A549 (cell line): ENCODE data around the gene DNMT3A. TPM values are rescaled to one million over a fixed set of nuclear protein-coding genes. Genes with fewer than 3 reads are reported as not detected.

ENCODE experiments used
- ATAC-seq, 2 experiments: fragments of 200-7000 bp in 1 of 2; fragments of >200 bp in 1 of 2; cut with Nextera tagmentation in 1 of 2; cut with Tn5 transposase in 1 of 2; 3 replicates each; pipeline versions ENCODE4 v1.8.0 to v1.9.1; 2018 to 2020; ENCODE audit warnings: mild to moderate bottlenecking in 1 of 2, moderate library complexity in 1 of 2
- CTCF ChIA-PET: fragments of 300-600 bp; sonication (Branson Sonifier 250); formaldehyde crosslinking; extraction: SDS; loops from one replicate; lab custom pipeline; 2021; ENCODE audit warnings: antibody characterized with exemption, inconsistent platforms; lab: Yijun Ruan, JAX
- POLR2A ChIA-PET: fragments of 350-600 bp; formaldehyde crosslinking; extraction: SDS; loops from one replicate; lab custom pipeline; 2021; ENCODE audit warnings: antibody characterized with exemption, inconsistent platforms; lab: Yijun Ruan, JAX
- DNase-seq, 2 experiments: peaks; one replicate each; pipeline versions ENCODE4 v3.0.0 to v3.0.0-alpha.2; 2011 to 2016; ENCODE audit warnings: low read depth in 1 of 2, low spot score in 1 of 2
- FAIRE-seq: peaks from 2 replicates; lab custom pipeline; 2011; peaks lifted over from hg19 to GRCh38; lab: Jason Lieb, UNC
- H3K27ac ChIP-seq, 2 experiments: fragments of >200 bp; sonication (Bioruptor Twin); formaldehyde crosslinking; 3 replicates each; pipeline ENCODE4 v1.5.1; 2016 to 2017
- H3K4me1 ChIP-seq: fragments of >200 bp; sonication (Bioruptor Twin); formaldehyde crosslinking; 3 replicates; pipeline ENCODE4 v1.6.1; 2016
- H3K4me2 ChIP-seq: fragments of >200 bp; sonication (Bioruptor Twin); formaldehyde crosslinking; 3 replicates; pipeline ENCODE4 v1.6.1; 2016
- H3K4me3 ChIP-seq: fragments of >200 bp; sonication (Bioruptor Twin); formaldehyde crosslinking; 3 replicates; pipeline ENCODE4 v1.5.1; 2016
- H3K9me3 ChIP-seq: fragments of >200 bp; sonication (Bioruptor Twin); formaldehyde crosslinking; 3 replicates; pipeline ENCODE4 v1.6.1; 2016
- CBX2 ChIP-seq: fragments of 200-600 bp; sonication (generic); IDR thresholded peaks from 2 replicates; pipeline ENCODE4 v1.6.1; 2016; ENCODE audit warnings: low read depth, mild to moderate bottlenecking, borderline replicate concordance
- CBX8 ChIP-seq: fragments of 200-600 bp; sonication (generic); IDR thresholded peaks from 2 replicates; pipeline ENCODE4 v1.6.1; 2016
- CEBPB ChIP-seq, 2 experiments: fragments of >200 bp in 1 of 2; sonication (Bioruptor Twin) in 1 of 2; formaldehyde crosslinking in 1 of 2; IDR thresholded peaks; 2 replicates each; pipeline ENCODE4 v1.6.1; 2012 to 2016
- EHMT2 ChIP-seq: fragments of 200-600 bp; sonication (generic); IDR thresholded peaks from 2 replicates; pipeline ENCODE4 v1.6.1; 2016; ENCODE audit warnings: antibody characterized with exemption, low read depth, mild to moderate bottlenecking, moderate library complexity
- ESRRA ChIP-seq: fragments of 150-350 bp; IDR thresholded peaks from 2 replicates; pipeline ENCODE4 v1.6.1; 2014; ENCODE audit warnings: mild to moderate bottlenecking, low read length, borderline replicate concordance
- FOSB ChIP-seq: fragments of 250-450 bp; sonication (Bioruptor Pico); IDR thresholded peaks from 2 replicates; pipeline ENCODE4 v1.5.0; 2020; ENCODE audit warnings: mild to moderate bottlenecking, moderate library complexity
- FOXS1 ChIP-seq: fragments of 250-450 bp; sonication (Bioruptor Pico); IDR thresholded peaks from 2 replicates; pipeline ENCODE4 v1.5.0; 2020; ENCODE audit warnings: mild to moderate bottlenecking, moderate library complexity
- HOXB13 ChIP-seq: fragments of 250-450 bp; sonication (Bioruptor Pico); IDR thresholded peaks from 2 replicates; pipeline ENCODE4 v1.5.0; 2020; ENCODE audit warnings: low read depth, mild to moderate bottlenecking, moderate library complexity
- HOXB5 ChIP-seq: fragments of 250-450 bp; sonication (Bioruptor Pico); IDR thresholded peaks from 2 replicates; pipeline ENCODE4 v1.5.0; 2020; ENCODE audit warnings: mild to moderate bottlenecking, moderate library complexity
- JUN ChIP-seq, 2 experiments: fragments of >200 bp; sonication (Bioruptor Twin); formaldehyde crosslinking; IDR thresholded peaks; 2 replicates in 1 of 2; 3 replicates in 1 of 2; pipeline ENCODE4 v1.6.1; 2016 to 2017
- JUNB ChIP-seq: fragments of >200 bp; sonication (Bioruptor Twin); formaldehyde crosslinking; IDR thresholded peaks from 2 replicates; pipeline ENCODE4 v1.6.1; 2016
- KDM1A ChIP-seq: fragments of 200-600 bp; sonication (generic); IDR thresholded peaks from 2 replicates; pipeline ENCODE4 v1.6.1; 2016; ENCODE audit warnings: low read depth, mild to moderate bottlenecking
- NFE2L2 ChIP-seq: fragments of 150-350 bp; conservative IDR thresholded peaks from 2 replicates; pipeline ENCODE4 v1.6.1; 2014; ENCODE audit warnings: low read length
- NR3C1 ChIP-seq: fragments of >200 bp; sonication (Bioruptor Twin); formaldehyde crosslinking; IDR thresholded peaks from 3 replicates; pipeline ENCODE4 v1.6.1; 2017
- PHF8 ChIP-seq: fragments of 200-600 bp; sonication (generic); IDR thresholded peaks from 2 replicates; pipeline ENCODE4 v1.6.1; 2016; ENCODE audit warnings: low read depth, mild to moderate bottlenecking, antibody characterized with exemption, moderate library complexity, borderline replicate concordance
- POLR2A ChIP-seq: IDR thresholded peaks from 2 replicates; pipeline ENCODE4 v1.6.1; 2012; ENCODE audit warnings: mild to moderate bottlenecking, low read length
- RCOR1 ChIP-seq: fragments of 150-350 bp; IDR thresholded peaks from 2 replicates; pipeline ENCODE4 v1.6.1; 2014; ENCODE audit warnings: antibody characterized with exemption, low read length, low read depth
- RFX5 ChIP-seq: fragments of 450-650 bp; IDR thresholded peaks from 2 replicates; pipeline ENCODE4 v1.7.1; 2014; ENCODE audit warnings: antibody characterized with exemption, mild to moderate bottlenecking, moderate library complexity
- SMC3 ChIP-seq: fragments of >200 bp; sonication (Bioruptor Twin); formaldehyde crosslinking; IDR thresholded peaks from 3 replicates; pipeline ENCODE4 v1.6.1; 2018; ENCODE audit warnings: inconsistent platforms
- SREBF2 ChIP-seq: fragments of 450-650 bp; IDR thresholded peaks from 2 replicates; pipeline ENCODE4 v1.6.1; 2014; ENCODE audit warnings: mild to moderate bottlenecking, moderate library complexity
- WGBS: methylation state at CpG from one replicate; pipeline ENCODE4 v1.1.6; 2017; ENCODE audit errors: missing lambda C conversion rate; 5-methylcytosine and 5-hydroxymethylcytosine counted together
- polyA plus RNA-seq, 4 experiments: library from polyadenylated mRNA; depleted of rRNA in 3 of 4; stranded (reverse); fragments of >200 nt; fragmentation: RNase III in 1 of 4; extraction: RNeasy Plus Mini Kit Qiagen cat#74134 plus additional on column Dnase treatment in 1 of 4; gene quantifications; 2 replicates in 3 of 4; 3 replicates in 1 of 4; pipeline ENCODE4 v1.2.3, GENCODE V29; 2011 to 2017
- TF ChIP-seq, protein P1 (sequence below): fragments of >200 bp; sonication (Bioruptor Twin); formaldehyde crosslinking; IDR thresholded peaks from 3 replicates; pipeline ENCODE4 v1.5.1; 2016
- TF ChIP-seq, protein P2 (sequence below): fragments of 150-350 bp; IDR thresholded peaks from 2 replicates; pipeline ENCODE4 v1.6.1; 2014; ENCODE audit warnings: low read depth, mild to moderate bottlenecking, low read length
- TF ChIP-seq, protein P3 (sequence below): fragments of >200 bp; sonication (Bioruptor Twin); formaldehyde crosslinking; IDR thresholded peaks from 2 replicates; pipeline ENCODE4 v1.6.1; 2016
- TF ChIP-seq, protein P4 (sequence below): fragments of 200-600 bp; sonication (generic); IDR thresholded peaks from 2 replicates; pipeline ENCODE4 v1.6.1; 2016; ENCODE audit warnings: antibody characterized with exemption, mild to moderate bottlenecking, moderate library complexity

Gene DNMT3A
- polyA plus RNA-seq, 2 of the 4 experiments (the other 2 are of a cell fraction), result 4.4 to 11.9 TPM

DNA sequence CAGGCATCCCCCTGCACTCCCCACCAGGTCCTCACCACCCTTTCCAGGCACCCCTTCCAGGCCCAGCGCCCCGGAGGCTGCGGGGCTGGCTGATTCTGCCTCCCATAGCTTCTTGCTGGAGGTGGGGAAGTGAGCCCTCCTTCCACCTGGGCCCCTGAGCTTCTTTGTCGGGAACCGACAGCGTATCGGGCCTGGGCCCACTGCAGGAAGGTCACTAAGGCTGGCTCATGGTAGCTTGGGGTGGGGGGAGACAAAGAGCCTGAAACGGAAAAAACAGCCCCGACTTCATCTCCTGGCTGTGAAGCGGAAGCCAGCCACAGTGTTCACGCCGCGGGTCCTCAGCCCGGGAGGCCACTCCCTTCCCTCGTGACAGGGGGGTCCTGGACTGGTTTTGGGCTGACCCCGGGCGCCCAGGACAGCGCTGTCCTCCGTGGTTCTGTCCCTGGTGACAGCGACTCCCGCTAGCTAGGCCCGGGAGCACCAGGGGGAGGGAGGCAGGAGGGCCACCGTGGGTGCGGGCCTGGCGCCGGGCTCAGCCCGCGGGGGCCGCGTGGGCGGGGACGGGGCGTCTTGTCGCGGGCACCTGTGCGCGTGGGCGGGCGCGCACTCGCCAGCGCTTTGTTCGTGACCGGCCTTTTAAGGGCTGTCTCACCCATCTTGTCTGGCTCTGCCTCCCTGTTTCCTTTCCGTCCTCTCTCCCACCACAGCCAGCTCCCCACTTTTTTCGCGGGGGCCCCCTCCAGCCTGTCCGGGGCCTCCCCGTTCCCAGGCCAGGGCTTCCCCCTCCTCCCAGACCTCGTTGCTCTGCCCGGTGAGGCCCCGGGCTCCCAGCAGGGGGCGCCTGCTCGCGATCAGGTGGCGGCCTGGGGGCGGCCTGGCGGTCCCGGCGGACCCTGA, 64.9 kb downstream of the DNMT3A start (continued):
- TF ChIP-seq JUNB, result no peak

DNA sequence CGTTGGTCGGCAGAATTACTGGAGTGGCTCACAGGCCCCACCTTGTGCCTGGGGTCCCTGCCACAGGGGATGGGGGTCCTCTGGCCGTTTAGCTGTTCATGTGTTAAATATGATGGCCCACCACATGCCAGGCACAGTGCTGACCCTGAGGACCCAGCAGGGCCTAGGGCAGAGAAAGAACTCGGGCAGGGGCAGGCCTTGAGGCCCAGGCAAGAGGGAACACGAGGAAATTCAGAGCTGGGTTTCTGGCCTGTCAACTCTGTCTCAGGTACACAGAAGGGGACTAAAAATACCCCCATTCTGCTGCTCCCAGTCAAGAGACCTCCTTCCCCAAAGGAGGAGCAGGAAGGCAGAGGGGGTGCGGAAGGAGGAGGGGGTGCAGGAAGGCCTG, 66.2 kb downstream of the DNMT3A start:
- CTCF ChIA-PET, result interaction anchor here (2.2 to 2.5 kb wide), 3 partner anchors 9 to 103 kb away, joined by 5 to 13 read pairs (median 9); no protein-coding TSS in a partner anchor
- DNase-seq (no peak), FAIRE-seq (no peak), ATAC-seq (no peak)
- WGBS, result 81% methylated on average over 6 of the region's 6 CpGs
- no peaks in the 10 kb centered on the region for H3K9me3 ChIP-seq
- no peak overlapping the region for H3K27ac ChIP-seq
- POLR2A ChIA-PET, result no interaction called here
- no peak overlapping the region for H3K4me2 ChIP-seq
- TF ChIP-seq ESRRA, result no peak
- TF ChIP-seq FOSB (CRISPR knock-in tag), result no peak
- no peak for TF ChIP-seq NR3C1
- TF ChIP-seq HOXB5 (CRISPR knock-in tag), result no peak
- no peak for TF ChIP-seq RFX5
- no peak for TF ChIP-seq NFE2L2
- no peak for TF ChIP-seq HOXB13 (CRISPR knock-in tag)
- TF ChIP-seq, protein P1, sequence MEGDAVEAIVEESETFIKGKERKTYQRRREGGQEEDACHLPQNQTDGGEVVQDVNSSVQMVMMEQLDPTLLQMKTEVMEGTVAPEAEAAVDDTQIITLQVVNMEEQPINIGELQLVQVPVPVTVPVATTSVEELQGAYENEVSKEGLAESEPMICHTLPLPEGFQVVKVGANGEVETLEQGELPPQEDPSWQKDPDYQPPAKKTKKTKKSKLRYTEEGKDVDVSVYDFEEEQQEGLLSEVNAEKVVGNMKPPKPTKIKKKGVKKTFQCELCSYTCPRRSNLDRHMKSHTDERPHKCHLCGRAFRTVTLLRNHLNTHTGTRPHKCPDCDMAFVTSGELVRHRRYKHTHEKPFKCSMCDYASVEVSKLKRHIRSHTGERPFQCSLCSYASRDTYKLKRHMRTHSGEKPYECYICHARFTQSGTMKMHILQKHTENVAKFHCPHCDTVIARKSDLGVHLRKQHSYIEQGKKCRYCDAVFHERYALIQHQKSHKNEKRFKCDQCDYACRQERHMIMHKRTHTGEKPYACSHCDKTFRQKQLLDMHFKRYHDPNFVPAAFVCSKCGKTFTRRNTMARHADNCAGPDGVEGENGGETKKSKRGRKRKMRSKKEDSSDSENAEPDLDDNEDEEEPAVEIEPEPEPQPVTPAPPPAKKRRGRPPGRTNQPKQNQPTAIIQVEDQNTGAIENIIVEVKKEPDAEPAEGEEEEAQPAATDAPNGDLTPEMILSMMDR, result no peak
- TF ChIP-seq KDM1A, result no peak
- no peak for TF ChIP-seq EHMT2
- no peak for TF ChIP-seq SMC3
- no peaks in the 10 kb centered on the region for H3K4me1 ChIP-seq
- H3K4me3 ChIP-seq, result no peak overlapping the region

DNA sequence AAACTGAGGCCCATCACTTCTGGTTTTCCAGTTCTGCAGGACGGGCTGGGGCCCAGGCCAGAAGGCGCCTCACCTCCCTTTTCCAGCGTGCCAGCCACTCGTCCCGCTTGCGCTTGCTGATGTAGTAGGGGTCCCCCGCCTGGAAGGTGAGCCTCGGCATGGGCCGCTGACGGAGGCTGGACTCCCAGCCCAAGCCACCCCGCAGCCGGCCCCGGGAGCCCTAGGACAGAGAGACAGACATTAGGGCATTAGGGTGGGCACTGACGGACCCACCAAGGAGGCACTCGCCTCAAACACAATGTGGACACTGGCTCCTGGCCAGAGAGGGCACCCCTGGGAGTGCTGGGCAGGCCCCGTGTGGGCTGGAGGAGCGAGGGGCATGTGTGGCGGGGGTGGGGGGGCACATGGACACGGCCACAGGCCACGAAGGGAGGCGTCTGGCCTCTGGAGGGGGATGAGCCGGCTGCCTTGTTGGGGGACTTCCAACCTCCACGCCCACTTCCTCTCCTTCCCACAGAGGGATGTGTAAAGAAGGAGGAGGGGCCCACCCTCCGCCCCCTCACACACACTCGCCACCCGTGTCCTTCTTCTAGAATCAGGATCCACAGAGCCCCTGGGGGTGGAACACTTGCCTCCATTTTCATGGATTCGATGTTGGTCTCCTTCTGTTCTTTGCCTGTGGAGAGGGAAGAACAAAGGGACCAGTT, 66.7 kb downstream of the DNMT3A start:
- Histone ChIP-seq H3K4me2 (no peak overlapping the region), H3K27ac (no peak overlapping the region), H3K9me3 (no peaks in the 10 kb centered on the region), H3K4me1 (no peaks in the 10 kb centered on the region), H3K4me3 (no peak overlapping the region)
- FAIRE-seq (no peak), ATAC-seq (no peak), DNase-seq (no peak)
- ChIA-PET CTCF (interaction anchor here (2.2 kb wide), 1 partner anchor 8 kb away, joined by 9 read pairs; no protein-coding TSS in a partner anchor), POLR2A (no interaction called here)
- WGBS, result 89% methylated on average over 24 of the region's 27 CpGs
- TF ChIP-seq, protein P2, sequence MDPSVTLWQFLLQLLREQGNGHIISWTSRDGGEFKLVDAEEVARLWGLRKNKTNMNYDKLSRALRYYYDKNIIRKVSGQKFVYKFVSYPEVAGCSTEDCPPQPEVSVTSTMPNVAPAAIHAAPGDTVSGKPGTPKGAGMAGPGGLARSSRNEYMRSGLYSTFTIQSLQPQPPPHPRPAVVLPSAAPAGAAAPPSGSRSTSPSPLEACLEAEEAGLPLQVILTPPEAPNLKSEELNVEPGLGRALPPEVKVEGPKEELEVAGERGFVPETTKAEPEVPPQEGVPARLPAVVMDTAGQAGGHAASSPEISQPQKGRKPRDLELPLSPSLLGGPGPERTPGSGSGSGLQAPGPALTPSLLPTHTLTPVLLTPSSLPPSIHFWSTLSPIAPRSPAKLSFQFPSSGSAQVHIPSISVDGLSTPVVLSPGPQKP, result no peak
- TF ChIP-seq SREBF2 (no peak), POLR2A (no peak), PHF8 (no peak), NFE2L2 (no peak), FOSB (CRISPR knock-in tag) (no peak), EHMT2 (no peak), CEBPB (IDR thresholded peaks at IDR 0.05) (no peak), CBX8 (no peak), JUN (IDR thresholded peaks at IDR 0.05) (no peak), FOXS1 (CRISPR knock-in tag) (no peak), CBX2 (no peak), RCOR1 (no peak)
- TF ChIP-seq, protein P3, sequence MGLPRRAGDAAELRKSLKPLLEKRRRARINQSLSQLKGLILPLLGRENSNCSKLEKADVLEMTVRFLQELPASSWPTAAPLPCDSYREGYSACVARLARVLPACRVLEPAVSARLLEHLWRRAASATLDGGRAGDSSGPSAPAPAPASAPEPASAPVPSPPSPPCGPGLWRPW, result no peak
- TF ChIP-seq, protein P4, sequence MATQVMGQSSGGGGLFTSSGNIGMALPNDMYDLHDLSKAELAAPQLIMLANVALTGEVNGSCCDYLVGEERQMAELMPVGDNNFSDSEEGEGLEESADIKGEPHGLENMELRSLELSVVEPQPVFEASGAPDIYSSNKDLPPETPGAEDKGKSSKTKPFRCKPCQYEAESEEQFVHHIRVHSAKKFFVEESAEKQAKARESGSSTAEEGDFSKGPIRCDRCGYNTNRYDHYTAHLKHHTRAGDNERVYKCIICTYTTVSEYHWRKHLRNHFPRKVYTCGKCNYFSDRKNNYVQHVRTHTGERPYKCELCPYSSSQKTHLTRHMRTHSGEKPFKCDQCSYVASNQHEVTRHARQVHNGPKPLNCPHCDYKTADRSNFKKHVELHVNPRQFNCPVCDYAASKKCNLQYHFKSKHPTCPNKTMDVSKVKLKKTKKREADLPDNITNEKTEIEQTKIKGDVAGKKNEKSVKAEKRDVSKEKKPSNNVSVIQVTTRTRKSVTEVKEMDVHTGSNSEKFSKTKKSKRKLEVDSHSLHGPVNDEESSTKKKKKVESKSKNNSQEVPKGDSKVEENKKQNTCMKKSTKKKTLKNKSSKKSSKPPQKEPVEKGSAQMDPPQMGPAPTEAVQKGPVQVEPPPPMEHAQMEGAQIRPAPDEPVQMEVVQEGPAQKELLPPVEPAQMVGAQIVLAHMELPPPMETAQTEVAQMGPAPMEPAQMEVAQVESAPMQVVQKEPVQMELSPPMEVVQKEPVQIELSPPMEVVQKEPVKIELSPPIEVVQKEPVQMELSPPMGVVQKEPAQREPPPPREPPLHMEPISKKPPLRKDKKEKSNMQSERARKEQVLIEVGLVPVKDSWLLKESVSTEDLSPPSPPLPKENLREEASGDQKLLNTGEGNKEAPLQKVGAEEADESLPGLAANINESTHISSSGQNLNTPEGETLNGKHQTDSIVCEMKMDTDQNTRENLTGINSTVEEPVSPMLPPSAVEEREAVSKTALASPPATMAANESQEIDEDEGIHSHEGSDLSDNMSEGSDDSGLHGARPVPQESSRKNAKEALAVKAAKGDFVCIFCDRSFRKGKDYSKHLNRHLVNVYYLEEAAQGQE, result no peak
- TF ChIP-seq, protein P1, result no peak
- TF ChIP-seq, all 56 proteins: peak for 0
